Activated T-helper 17 cell treated with anti-CD3 and anti-CD28 coated beads, Interleukin-2, amount 50 U/mL, for 72 hours (primary cell): ENCODE measurements around the gene MTF2. TPM values are rescaled to one million over a fixed set of nuclear protein-coding genes. Genes with fewer than 3 reads are reported as not detected.
"Not testable (repeated sequence)": the region's sequence is repeated elsewhere in the genome, so short reads cannot be mapped to it uniquely, and the experiment has no call there.

Experiments
- ATAC-seq: fragments of 150-1000 bp; cut with Tn5 transposase; replicated peaks from 2 replicates; pipeline ENCODE4 v1.10.0; 2021; ENCODE audit warnings: mild to moderate bottlenecking, moderate library complexity
- H3K27ac Mint-ChIP-seq: one replicate; pipeline ENCODE4 v1.8.0; 2022; ENCODE audit warnings: mixed read lengths
- H3K27me3 Mint-ChIP-seq: one replicate; pipeline ENCODE4 v1.8.0; 2022; ENCODE audit warnings: mixed read lengths
- H3K36me3 Mint-ChIP-seq: one replicate; pipeline ENCODE4 v1.8.0; 2022; ENCODE audit warnings: low read depth, mild to moderate bottlenecking, mixed read lengths
- H3K4me1 Mint-ChIP-seq: one replicate; pipeline ENCODE4 v1.8.0; 2022; ENCODE audit warnings: mixed read lengths
- H3K4me3 Mint-ChIP-seq: one replicate; pipeline ENCODE4 v1.8.0; 2022; ENCODE audit warnings: mild to moderate bottlenecking, mixed read lengths
- H3K9me3 Mint-ChIP-seq: one replicate; pipeline ENCODE4 v1.8.0; 2022; ENCODE audit warnings: mixed read lengths
- total RNA-seq, 2 donors: library from RNA; stranded (reverse); gene quantifications; one replicate each; pipeline ENCODE4 v1.2.3, GENCODE V29; 2022

MTF2 gene
- total RNA-seq, 2 donors from 2014 or later = 50.0 to 58.5 TPM

- H3K4me1 Mint-ChIP-seq = peaks cover 5% of the 10 kb centered on the region
- H3K27ac Mint-ChIP-seq = peak overlapping the region; percentile 11
- H3K9me3 Mint-ChIP-seq = no peaks in the 10 kb centered on the region
- no peak overlapping the region for H3K4me3 Mint-ChIP-seq
- H3K27me3 Mint-ChIP-seq = no peaks in the 10 kb centered on the region
- H3K36me3 Mint-ChIP-seq = peaks cover 27% of the 10 kb centered on the region
- no peak for ATAC-seq
Observed at GRCh38 chr1:93140106-93140505, 61.0 kb downstream of the MTF2 start.

GRCh38 chr1:93142161-93142560, 63.1 kb downstream of the MTF2 start:
- no peaks in the 10 kb centered on the region for H3K9me3 Mint-ChIP-seq
- H3K4me3 Mint-ChIP-seq = no peak overlapping the region
- no peaks in the 10 kb centered on the region for H3K4me1 Mint-ChIP-seq
- no peaks in the 10 kb centered on the region for H3K27me3 Mint-ChIP-seq
- H3K27ac Mint-ChIP-seq = no peak overlapping the region
- no peak for ATAC-seq
- H3K36me3 Mint-ChIP-seq = peaks cover 27% of the 10 kb centered on the region

GRCh38 chr1:93143136-93143535, 64.1 kb downstream of the MTF2 start:
- H3K27me3 Mint-ChIP-seq = no peaks in the 10 kb centered on the region
- no peaks in the 10 kb centered on the region for H3K4me1 Mint-ChIP-seq
- peak overlapping the region; percentile 22 for H3K27ac Mint-ChIP-seq
- H3K9me3 Mint-ChIP-seq = no peaks in the 10 kb centered on the region
- no peak overlapping the region for H3K4me3 Mint-ChIP-seq
- peaks cover 35% of the 10 kb centered on the region for H3K36me3 Mint-ChIP-seq
- no peak for ATAC-seq

- Mint-ChIP-seq H3K4me3 (no peak overlapping the region), H3K36me3 (peaks cover 41% of the 10 kb centered on the region), H3K9me3 (no peaks in the 10 kb centered on the region), H3K4me1 (no peaks in the 10 kb centered on the region), H3K27me3 (no peaks in the 10 kb centered on the region), H3K27ac (no peak overlapping the region)
- no peak for ATAC-seq
Observed at GRCh38 chr1:93143769-93144168, 64.7 kb downstream of the MTF2 start.

GRCh38 chr1:93148001-93148400, 68.9 kb downstream of the MTF2 start:
- Mint-ChIP-seq H3K27me3 (no peaks in the 10 kb centered on the region), H3K27ac (peak overlapping the region; percentile 10)
- no peak for ATAC-seq

GRCh38 chr1:93150729-93151128, 71.6 kb downstream of the MTF2 start:
- Mint-ChIP-seq H3K4me1 (peaks cover 6% of the 10 kb centered on the region), H3K4me3 (no peak overlapping the region), H3K9me3 (no peaks in the 10 kb centered on the region), H3K36me3 (peaks cover 83% of the 10 kb centered on the region), H3K27me3 (no peaks in the 10 kb centered on the region), H3K27ac (peak overlapping the region; percentile 81)
- no peak for ATAC-seq

More at GRCh38 chr1:93148001-93148400, 68.9 kb downstream of the MTF2 start:
- Mint-ChIP-seq H3K4me3 (no peak overlapping the region), H3K36me3 (peaks cover 59% of the 10 kb centered on the region), H3K9me3 (no peaks in the 10 kb centered on the region), H3K4me1 (peaks cover 6% of the 10 kb centered on the region)

GRCh38 chr1:93151474-93151873, 72.4 kb downstream of the MTF2 start:
- Mint-ChIP-seq H3K4me1 (peaks cover 11% of the 10 kb centered on the region), H3K9me3 (no peaks in the 10 kb centered on the region), H3K27me3 (no peaks in the 10 kb centered on the region), H3K36me3 (peaks cover 90% of the 10 kb centered on the region), H3K4me3 (no peak overlapping the region), H3K27ac (peak overlapping the region; percentile 81)
- ATAC-seq = no peak

GRCh38 chr1:93152835-93153234, 73.8 kb downstream of the MTF2 start:
- ATAC-seq = peak; percentile 56
- Mint-ChIP-seq H3K27ac (peak overlapping the region; percentile 41), H3K27me3 (no peaks in the 10 kb centered on the region), H3K9me3 (no peaks in the 10 kb centered on the region), H3K4me1 (peaks cover 11% of the 10 kb centered on the region), H3K4me3 (no peak overlapping the region), H3K36me3 (peaks cover 93% of the 10 kb centered on the region)

GRCh38 chr1:93154898-93155297, 75.8 kb downstream of the MTF2 start:
- H3K9me3 Mint-ChIP-seq = no peaks in the 10 kb centered on the region
- peaks cover 93% of the 10 kb centered on the region for H3K36me3 Mint-ChIP-seq
- ATAC-seq = peak; percentile 5
- no peaks in the 10 kb centered on the region for H3K27me3 Mint-ChIP-seq
- peaks cover 11% of the 10 kb centered on the region for H3K4me1 Mint-ChIP-seq
- peak overlapping the region; percentile 35 for H3K4me3 Mint-ChIP-seq
- peak overlapping the region; percentile 16 for H3K27ac Mint-ChIP-seq

- Mint-ChIP-seq H3K9me3 (no peaks in the 10 kb centered on the region), H3K27me3 (no peaks in the 10 kb centered on the region), H3K36me3 (peaks cover 93% of the 10 kb centered on the region), H3K4me1 (peaks cover 11% of the 10 kb centered on the region), H3K27ac (peak overlapping the region; percentile 16), H3K4me3 (peak overlapping the region; percentile 35)
- peak; percentile 92 for ATAC-seq
Observed at GRCh38 chr1:93155335-93155734, 76.3 kb downstream of the MTF2 start.

GRCh38 chr1:93159337-93159736, 80.3 kb downstream of the MTF2 start:
- Mint-ChIP-seq H3K4me3 (no peak overlapping the region), H3K36me3 (peaks cover 82% of the 10 kb centered on the region), H3K27me3 (no peaks in the 10 kb centered on the region), H3K27ac (no peak overlapping the region), H3K9me3 (no peaks in the 10 kb centered on the region), H3K4me1 (peaks cover 18% of the 10 kb centered on the region)
- ATAC-seq = no peak

- H3K9me3 Mint-ChIP-seq, H3K27ac Mint-ChIP-seq, H3K27me3 Mint-ChIP-seq, ATAC-seq, H3K4me3 Mint-ChIP-seq: not testable (repeated sequence)
- Mint-ChIP-seq H3K36me3 (peaks cover 75% of the 10 kb centered on the region), H3K4me1 (peaks cover 40% of the 10 kb centered on the region)
Observed at GRCh38 chr1:93163314-93163713, 84.2 kb downstream of the MTF2 start.

GRCh38 chr1:93164816-93165215, 85.7 kb downstream of the MTF2 start:
- Mint-ChIP-seq H3K9me3 (peaks cover 4% of the 10 kb centered on the region), H3K36me3 (peaks cover 74% of the 10 kb centered on the region), H3K4me1 (peaks cover 50% of the 10 kb centered on the region), H3K4me3 (no peak overlapping the region), H3K27me3 (no peaks in the 10 kb centered on the region), H3K27ac (peak overlapping the region; percentile 36)
- ATAC-seq = no peak

- H3K27me3 Mint-ChIP-seq = not testable (repeated sequence)
- peaks cover 68% of the 10 kb centered on the region for H3K36me3 Mint-ChIP-seq
Observed at GRCh38 chr1:93165895-93166294, 86.8 kb downstream of the MTF2 start.

GRCh38 chr1:93167006-93167405, 87.9 kb downstream of the MTF2 start:
- peaks cover 68% of the 10 kb centered on the region for H3K36me3 Mint-ChIP-seq
- H3K9me3 Mint-ChIP-seq = peaks cover 4% of the 10 kb centered on the region
- no peak for ATAC-seq
- H3K4me1 Mint-ChIP-seq = peaks cover 57% of the 10 kb centered on the region
- H3K4me3 Mint-ChIP-seq = no peak overlapping the region
- H3K27ac Mint-ChIP-seq = no peak overlapping the region
- no peaks in the 10 kb centered on the region for H3K27me3 Mint-ChIP-seq

More at GRCh38 chr1:93165895-93166294, 86.8 kb downstream of the MTF2 start:
- not testable (repeated sequence) for ATAC-seq, H3K9me3 Mint-ChIP-seq, H3K4me3 Mint-ChIP-seq, H3K27ac Mint-ChIP-seq
- peaks cover 53% of the 10 kb centered on the region for H3K4me1 Mint-ChIP-seq

GRCh38 chr1:93170141-93170678, 91.1 kb downstream of the MTF2 start:
- H3K27me3 Mint-ChIP-seq, H3K9me3 Mint-ChIP-seq, ATAC-seq, H3K27ac Mint-ChIP-seq: not testable (repeated sequence)
- peak overlapping the region; percentile 86 for H3K4me3 Mint-ChIP-seq
- peaks cover 64% of the 10 kb centered on the region for H3K4me1 Mint-ChIP-seq
- H3K36me3 Mint-ChIP-seq = peaks cover 70% of the 10 kb centered on the region
